Mucosa of stomach (tissue), 1 donor: Measurements from ENCODE around the gene DYNLRB2.
A peak's percentile ranks its signal among the peaks of the same experiment; 100 is the strongest.

Source experiments
- H3K27me3 ChIP-seq: one replicate; pipeline ENCODE4 v1.7.0; 2013; ENCODE audit warnings: mild to moderate bottlenecking, low read length; ENCODE audit not compliant: control insufficient read depth, insufficient read depth
- H3K36me3 ChIP-seq: one replicate; pipeline ENCODE4 v1.7.0; 2013; ENCODE audit warnings: low read length; ENCODE audit not compliant: control insufficient read depth, insufficient read depth
- H3K4me1 ChIP-seq: one replicate; pipeline ENCODE4 v1.7.0; 2013; ENCODE audit warnings: mild to moderate bottlenecking, low read length; ENCODE audit not compliant: control insufficient read depth, insufficient read depth
- H3K4me3 ChIP-seq: one replicate; pipeline ENCODE4 v1.7.0; 2013; ENCODE audit warnings: low read length
- H3K9ac ChIP-seq: one replicate; pipeline ENCODE4 v1.7.0; 2013; ENCODE audit warnings: mild to moderate bottlenecking, low read length, moderate library complexity
- H3K9me3 ChIP-seq: one replicate; pipeline ENCODE4 v1.7.0; 2013; ENCODE audit warnings: mild to moderate bottlenecking, low read length, moderate library complexity; ENCODE audit not compliant: control insufficient read depth
- donor health status: Pancreatic carcinoma.

The DYNLRB2 gene

GRCh38 chr16:80525420-80525819 lies 15.4 kb upstream of the DYNLRB2 start:
- H3K4me1 ChIP-seq: no peaks in the 10 kb centered on the region
- peaks cover 4% of the 10 kb centered on the region for H3K27me3 ChIP-seq
- no peak overlapping the region for H3K9ac ChIP-seq
- H3K9me3 ChIP-seq: no peaks in the 10 kb centered on the region
- no peak overlapping the region for H3K4me3 ChIP-seq
- H3K36me3 ChIP-seq: no peaks in the 10 kb centered on the region

GRCh38 chr16:80526418-80527061 lies 14.3 kb upstream of the DYNLRB2 start:
- H3K9me3 ChIP-seq: no peaks in the 10 kb centered on the region
- H3K4me1 ChIP-seq: no peaks in the 10 kb centered on the region
- no peak overlapping the region for H3K9ac ChIP-seq
- H3K27me3 ChIP-seq: peaks cover 4% of the 10 kb centered on the region
- H3K4me3 ChIP-seq: no peak overlapping the region
- H3K36me3 ChIP-seq: no peaks in the 10 kb centered on the region

DNA sequence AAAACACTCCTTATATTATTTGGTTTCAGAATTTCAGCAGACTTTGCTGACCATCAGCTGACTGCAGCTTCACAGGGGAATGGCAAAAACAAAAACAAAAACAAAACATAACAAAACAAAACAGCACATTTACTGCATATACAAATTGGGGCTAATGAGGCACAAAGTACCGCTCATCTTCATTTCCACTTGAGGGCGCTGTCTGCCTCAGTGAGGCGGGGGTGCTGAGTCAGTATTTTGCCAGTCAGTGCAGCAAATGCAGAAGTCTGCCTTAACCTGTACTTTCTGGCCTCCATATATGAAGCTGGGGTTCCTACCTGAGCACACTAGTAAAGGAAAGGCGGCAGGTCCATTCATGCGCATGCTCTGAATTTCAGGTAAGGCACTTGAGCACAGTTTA lies 13.5 kb upstream of the DYNLRB2 start:
- no peaks in the 10 kb centered on the region for H3K9me3 ChIP-seq
- H3K9ac ChIP-seq: no peak overlapping the region
- H3K4me1 ChIP-seq: no peaks in the 10 kb centered on the region
- H3K4me3 ChIP-seq: no peak overlapping the region
- peaks cover 4% of the 10 kb centered on the region for H3K27me3 ChIP-seq
- H3K36me3 ChIP-seq: no peaks in the 10 kb centered on the region

- no peak overlapping the region for H3K9ac ChIP-seq
- H3K4me1 ChIP-seq: no peaks in the 10 kb centered on the region
- H3K36me3 ChIP-seq: no peaks in the 10 kb centered on the region
- H3K9me3 ChIP-seq: no peaks in the 10 kb centered on the region
- H3K27me3 ChIP-seq: peaks cover 9% of the 10 kb centered on the region
- no peak overlapping the region for H3K4me3 ChIP-seq
Measured at GRCh38 chr16:80530479-80530878, 10.3 kb upstream of the DYNLRB2 start.

GRCh38 chr16:80536238-80536637 lies 4.6 kb upstream of the DYNLRB2 start:
- H3K9me3 ChIP-seq: no peaks in the 10 kb centered on the region
- H3K9ac ChIP-seq: no peak overlapping the region
- no peak overlapping the region for H3K4me3 ChIP-seq
- peaks cover 6% of the 10 kb centered on the region for H3K27me3 ChIP-seq
- H3K36me3 ChIP-seq: no peaks in the 10 kb centered on the region
- peaks cover 8% of the 10 kb centered on the region for H3K4me1 ChIP-seq

DNA sequence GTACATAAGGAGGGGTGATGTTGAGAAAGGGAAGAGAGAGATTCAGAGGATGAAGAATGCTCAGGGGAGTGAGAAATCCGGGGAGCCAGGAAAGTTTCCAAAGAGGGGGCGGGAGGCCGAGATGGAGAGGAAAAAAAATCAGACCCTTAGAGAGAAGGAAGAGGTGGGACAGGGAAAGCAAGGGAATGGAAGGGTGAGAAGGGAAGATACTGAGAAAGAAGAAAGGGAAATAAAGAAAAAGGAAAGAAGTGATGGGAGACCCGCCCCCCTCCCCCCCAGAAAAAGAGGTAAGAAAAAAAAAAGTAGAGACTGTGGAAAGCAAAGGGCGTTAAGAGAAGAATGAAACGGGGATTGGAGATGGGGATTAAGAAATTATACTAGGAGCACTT lies 507 bp downstream of the DYNLRB2 start:
- H3K4me3 ChIP-seq: peak overlapping the region; percentile 79
- no peaks in the 10 kb centered on the region for H3K9me3 ChIP-seq
- peak overlapping the region; percentile 64 for H3K9ac ChIP-seq
- H3K36me3 ChIP-seq: no peaks in the 10 kb centered on the region
- H3K4me1 ChIP-seq: peaks cover 9% of the 10 kb centered on the region
- no peaks in the 10 kb centered on the region for H3K27me3 ChIP-seq

DNA sequence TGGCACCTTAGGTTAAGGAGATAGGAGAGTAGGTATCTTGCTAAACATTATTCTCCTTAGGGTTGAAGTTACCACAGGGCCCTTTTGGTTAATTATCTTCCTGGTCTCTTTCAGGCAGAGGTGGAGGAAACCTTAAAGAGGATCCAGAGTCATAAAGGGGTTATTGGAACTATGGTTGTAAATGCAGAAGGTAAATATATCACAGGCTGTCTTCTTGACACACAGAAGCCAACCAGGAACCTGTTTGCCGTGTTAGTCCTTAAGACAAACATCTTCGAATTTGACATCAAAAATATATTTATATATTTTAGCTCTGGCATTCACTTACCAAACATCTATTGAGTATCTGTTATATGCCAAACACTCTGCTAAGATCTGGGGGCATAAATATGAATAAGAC lies 2.4 kb downstream of the DYNLRB2 start:
- Histone ChIP-seq H3K27me3 (no peaks in the 10 kb centered on the region), H3K9me3 (no peaks in the 10 kb centered on the region), H3K4me3 (no peak overlapping the region), H3K9ac (no peak overlapping the region), H3K36me3 (no peaks in the 10 kb centered on the region), H3K4me1 (peaks cover 9% of the 10 kb centered on the region)

GRCh38 chr16:80544326-80544725 lies 3.5 kb downstream of the DYNLRB2 start:
- Histone ChIP-seq H3K4me1 (peaks cover 9% of the 10 kb centered on the region), H3K4me3 (no peak overlapping the region), H3K9ac (no peak overlapping the region), H3K9me3 (no peaks in the 10 kb centered on the region), H3K27me3 (no peaks in the 10 kb centered on the region), H3K36me3 (no peaks in the 10 kb centered on the region)

DNA sequence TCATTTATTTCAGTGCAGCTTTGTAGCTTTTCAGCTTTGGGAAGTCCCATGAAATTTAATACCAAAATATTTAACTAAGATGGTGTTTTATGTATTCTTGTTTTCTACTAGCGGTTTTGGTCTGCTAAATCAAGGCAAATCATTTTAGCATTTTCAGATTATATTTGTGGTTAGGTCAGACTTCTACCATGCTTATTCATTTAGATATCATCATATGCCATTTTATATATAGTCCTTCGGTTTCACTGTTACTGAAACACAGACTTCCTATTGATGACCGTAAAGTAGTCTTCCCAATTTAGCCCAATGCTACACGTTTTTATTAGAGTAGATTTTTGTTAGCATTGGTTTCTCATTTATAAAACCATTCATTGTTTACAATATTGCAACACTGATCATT lies 5.5 kb downstream of the DYNLRB2 start:
- Histone ChIP-seq H3K4me3 (no peak overlapping the region), H3K4me1 (peaks cover 1% of the 10 kb centered on the region), H3K36me3 (no peaks in the 10 kb centered on the region), H3K9me3 (no peaks in the 10 kb centered on the region), H3K27me3 (no peaks in the 10 kb centered on the region), H3K9ac (no peak overlapping the region)

GRCh38 chr16:80547145-80547544 lies 6.4 kb downstream of the DYNLRB2 start:
- Histone ChIP-seq H3K4me1 (no peaks in the 10 kb centered on the region), H3K9me3 (no peaks in the 10 kb centered on the region), H3K36me3 (no peaks in the 10 kb centered on the region), H3K27me3 (no peaks in the 10 kb centered on the region), H3K4me3 (no peak overlapping the region), H3K9ac (no peak overlapping the region)

DNA sequence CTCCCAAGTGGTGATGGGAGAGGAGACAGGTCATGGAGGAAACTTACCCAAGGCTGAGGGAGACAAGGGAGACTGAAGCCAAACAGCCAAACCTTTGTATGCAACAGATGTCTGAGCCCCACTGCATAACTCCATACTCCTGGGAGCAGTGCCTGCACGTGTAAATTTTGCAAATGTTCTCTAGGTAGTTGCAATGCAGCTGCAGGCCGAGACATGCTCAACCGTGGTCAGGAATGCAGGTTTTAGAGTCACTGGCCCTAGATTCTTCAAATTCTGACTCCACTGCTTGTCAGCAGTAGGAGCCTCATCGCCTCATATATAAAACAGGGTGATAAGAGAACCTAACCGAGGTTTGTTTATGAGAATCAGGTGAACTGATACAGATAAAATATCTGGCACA lies 11.5 kb downstream of the DYNLRB2 start:
- H3K4me3 ChIP-seq: no peak overlapping the region
- H3K9me3 ChIP-seq: no peaks in the 10 kb centered on the region
- H3K27me3 ChIP-seq: no peaks in the 10 kb centered on the region
- no peak overlapping the region for H3K9ac ChIP-seq
- no peaks in the 10 kb centered on the region for H3K36me3 ChIP-seq
- H3K4me1 ChIP-seq: no peaks in the 10 kb centered on the region

DNA sequence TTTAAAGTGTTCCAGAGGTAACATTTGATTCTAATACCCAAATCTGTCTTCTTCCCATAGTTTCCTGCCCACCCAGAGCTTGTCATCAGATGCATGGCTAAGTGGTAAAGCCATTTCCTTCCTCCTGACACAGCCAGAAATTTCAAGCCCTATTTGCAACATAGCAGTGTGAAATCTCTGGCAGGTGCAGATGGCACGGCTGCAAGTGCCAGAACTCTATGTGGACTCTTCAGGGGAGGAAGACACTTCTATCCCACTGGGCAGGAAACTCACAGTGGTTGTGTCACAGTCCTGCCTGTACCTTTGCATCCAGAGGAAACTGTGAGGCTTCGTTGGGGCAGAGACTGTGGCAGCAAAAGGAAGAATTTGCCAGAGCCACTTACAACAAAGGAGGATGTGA lies 13.2 kb downstream of the DYNLRB2 start:
- H3K36me3 ChIP-seq: no peaks in the 10 kb centered on the region
- H3K27me3 ChIP-seq: no peaks in the 10 kb centered on the region
- no peak overlapping the region for H3K9ac ChIP-seq
- H3K4me1 ChIP-seq: no peaks in the 10 kb centered on the region
- H3K4me3 ChIP-seq: no peak overlapping the region
- H3K9me3 ChIP-seq: no peaks in the 10 kb centered on the region

- H3K27me3 ChIP-seq: no peaks in the 10 kb centered on the region
- H3K9me3 ChIP-seq: no peaks in the 10 kb centered on the region
- no peak overlapping the region for H3K9ac ChIP-seq
- no peak overlapping the region for H3K4me3 ChIP-seq
- no peaks in the 10 kb centered on the region for H3K36me3 ChIP-seq
- H3K4me1 ChIP-seq: no peaks in the 10 kb centered on the region
Measured at GRCh38 chr16:80556481-80556880, 15.7 kb downstream of the DYNLRB2 start.
